Jurkat, Clone E6-1 (cell line): ENCODE results near the gene PCYT1A.
"Not testable (repeated sequence)": the region's sequence is repeated elsewhere in the genome, so short reads cannot be mapped to it uniquely, and the experiment has no call there.

Experiments used
- DNase-seq: peaks from one replicate; pipeline ENCODE4 v3.0.0-alpha.2; 2011; ENCODE audit warnings: low read depth, low spot score
- H3K4me3 ChIP-seq: 2 replicates; pipeline ENCODE4 v1.5.1; 2011; ENCODE audit warnings: mild to moderate bottlenecking, low read length, control low read depth, moderate library complexity

PCYT1A gene

GRCh38 chr3:196202516-196202970 is 85.0 kb downstream of the PCYT1A start:
- no peak for DNase-seq
- no peak overlapping the region for H3K4me3 ChIP-seq

- H3K4me3 ChIP-seq, result no peak overlapping the region
- no peak for DNase-seq
Observed at GRCh38 chr3:196198771-196199753, 88.5 kb downstream of the PCYT1A start.

- no peak for DNase-seq
- H3K4me3 ChIP-seq, result no peak overlapping the region
Observed at GRCh38 chr3:196198081-196198675, 89.3 kb downstream of the PCYT1A start.

- no peak for DNase-seq
- H3K4me3 ChIP-seq, result no peak overlapping the region
Observed at GRCh38 chr3:196197524-196197923, 90.0 kb downstream of the PCYT1A start.

- no peak overlapping the region for H3K4me3 ChIP-seq
- no peak for DNase-seq
Observed at GRCh38 chr3:196195664-196196265, 91.8 kb downstream of the PCYT1A start.

GRCh38 chr3:196194542-196194915 is 93.0 kb downstream of the PCYT1A start:
- DNase-seq, result no peak
- H3K4me3 ChIP-seq, result no peak overlapping the region

- no peak for DNase-seq
- H3K4me3 ChIP-seq, result no peak overlapping the region
Observed at GRCh38 chr3:196193736-196194541, 93.6 kb downstream of the PCYT1A start.

- no peak overlapping the region for H3K4me3 ChIP-seq
- no peak for DNase-seq
Observed at GRCh38 chr3:196193133-196193735, 94.3 kb downstream of the PCYT1A start.

GRCh38 chr3:196192524-196193051 is 94.9 kb downstream of the PCYT1A start:
- H3K4me3 ChIP-seq, result no peak overlapping the region
- no peak for DNase-seq

- DNase-seq, result no peak
- no peak overlapping the region for H3K4me3 ChIP-seq
Observed at GRCh38 chr3:196192036-196192523, 95.4 kb downstream of the PCYT1A start.

GRCh38 chr3:196189566-196190347 is 97.8 kb downstream of the PCYT1A start:
- H3K4me3 ChIP-seq, result no peak overlapping the region
- DNase-seq, result no peak

- no peak for DNase-seq
- H3K4me3 ChIP-seq, result no peak overlapping the region
Observed at GRCh38 chr3:196186651-196187573, 100.6 kb downstream of the PCYT1A start.

- DNase-seq, result no peak
- H3K4me3 ChIP-seq, result no peak overlapping the region
Observed at GRCh38 chr3:196184881-196185280, 102.6 kb downstream of the PCYT1A start.

- not testable (repeated sequence) for DNase-seq, H3K4me3 ChIP-seq
Observed at GRCh38 chr3:196184169-196184432, 103.4 kb downstream of the PCYT1A start.

- H3K4me3 ChIP-seq, result no peak overlapping the region
- DNase-seq, result peak; percentile 53
Observed at GRCh38 chr3:196181127-196181546, 106.4 kb downstream of the PCYT1A start.

- no peak for DNase-seq
- H3K4me3 ChIP-seq, result peak overlapping the region; percentile 42
Observed at GRCh38 chr3:196180346-196180745, 107.2 kb downstream of the PCYT1A start.
